Gastroesophageal sphincter (tissue), 4 donors: Measurements from ENCODE around the gene E2F7. TPM values are rescaled to one million over a fixed set of nuclear protein-coding genes. Genes with fewer than 3 reads are reported as not detected.

Source experiments
- ATAC-seq: fragments of 150-250 bp; one replicate; pipeline ENCODE4 v1.9.1; 2016; ENCODE audit warnings: mild to moderate bottlenecking, moderate library complexity
- H3K27ac ChIP-seq, 4 donors: fragments of 200-600 bp; sonication (generic) in 3 of 4; 1 replicate in 3 of 4; 2 replicates in 1 of 4; pipeline ENCODE4 v1.5.1; 2016 to 2019
- H3K27me3 ChIP-seq: fragments of 200-600 bp; sonication (generic); one replicate; pipeline ENCODE4 v1.5.1; 2019
- H3K36me3 ChIP-seq, 2 donors: fragments of 200-600 bp; sonication (generic); one replicate each; pipeline ENCODE4 v1.5.1; 2019; ENCODE audit warnings: control low read depth in 1 of 2
- H3K4me1 ChIP-seq, 3 donors: fragments of 200-600 bp; sonication (generic); 1 replicate in 2 of 3; 2 replicates in 1 of 3; pipeline ENCODE4 v1.5.1; 2016 to 2019; ENCODE audit warnings: control low read depth in 2 of 3
- H3K4me3 ChIP-seq, 2 donors: fragments of 200-600 bp; sonication (generic); one replicate each; pipeline ENCODE4 v1.5.1; 2019; ENCODE audit warnings: mild to moderate bottlenecking in 1 of 2, moderate library complexity in 1 of 2
- H3K9me3 ChIP-seq, 3 donors: fragments of 200-600 bp; sonication (generic); one replicate each; pipeline ENCODE4 v1.5.1; 2017 to 2019; ENCODE audit warnings: control low read depth in 2 of 3
- CTCF ChIP-seq, 4 experiments: fragments of 200-600 bp in 2 of 4; fragments of 450-650 bp in 2 of 4; sonication (generic) in 1 of 4; IDR thresholded peaks; one replicate each; pipeline ENCODE4 v1.5.1; 2017 to 2019; ENCODE audit warnings: antibody characterized with exemption in 4 of 4, mild to moderate bottlenecking in 2 of 4, moderate library complexity in 2 of 4
- EP300 ChIP-seq: sonication (generic); formaldehyde crosslinking; IDR thresholded peaks from one replicate; pipeline ENCODE4 v1.6.1; 2017; ENCODE audit warnings: antibody characterized with exemption, mild to moderate bottlenecking
- POLR2A ChIP-seq, 2 donors: fragments of 450-650 bp; IDR thresholded peaks; one replicate each; pipeline ENCODE4 v1.6.1; 2017; ENCODE audit warnings: antibody characterized with exemption in 2 of 2, mild to moderate bottlenecking in 2 of 2, moderate library complexity in 1 of 2
- POLR2AphosphoS5 ChIP-seq: sonication (generic); formaldehyde crosslinking; IDR thresholded peaks from one replicate; pipeline ENCODE4 v1.6.1; 2017; ENCODE audit warnings: antibody characterized with exemption
- WGBS, 2 donors: methylation state at CpG; one replicate each; pipeline ENCODE4 v1.1.5; 2018; ENCODE audit warnings: low coverage in 1 of 2; 5-methylcytosine and 5-hydroxymethylcytosine counted together
- total RNA-seq, 4 donors: library from RNA; depleted of rRNA; stranded (reverse); fragments of >200 nt; gene quantifications; one replicate each; pipeline ENCODE4 v1.1.0, GENCODE V29; 2016

Gene E2F7
- total RNA-seq, 4 donors from 2014 or later = 0.47 TPM; not detected in 3

- Histone ChIP-seq H3K4me1 (peaks cover 0 to 27% (median 6%) of the 10 kb centered on the region in 3 donors), H3K27me3 (peaks cover 24% of the 10 kb centered on the region), H3K4me3 (peak overlapping the region; percentile 64 to 78), H3K36me3 (no peaks in the 10 kb centered on the region), H3K9me3 (no peaks in the 10 kb centered on the region), H3K27ac (peak overlapping the region in 1 of 4 donors; percentile 62)
- ATAC-seq = no peak
- WGBS, 2 donors = 0 to 9% methylated on average over 1 to 6 of the region's 24 CpGs
- TF ChIP-seq POLR2AphosphoS5 = no peak
Measured at GRCh38 chr12:77064896-77065360, 441 bp downstream of the E2F7 start.

GRCh38 chr12:77062846-77063461 lies 2.4 kb downstream of the E2F7 start:
- TF ChIP-seq EP300 (no peak), POLR2A (IDR thresholded peaks at IDR 0.05) (no peak), POLR2AphosphoS5 (no peak), CTCF (IDR thresholded peaks at IDR 0.05) (no peak)
- no peaks in the 10 kb centered on the region for H3K9me3 ChIP-seq
- WGBS, 2 donors = 50 to 52% methylated on average over 10 to 12 of the region's 12 CpGs
- H3K27ac ChIP-seq = no peak overlapping the region
- no peak for ATAC-seq
- H3K36me3 ChIP-seq = no peaks in the 10 kb centered on the region
- peaks cover 24% of the 10 kb centered on the region for H3K27me3 ChIP-seq
- H3K4me1 ChIP-seq = peaks cover 0 to 27% (median 6%) of the 10 kb centered on the region in 3 donors
- H3K4me3 ChIP-seq = peak overlapping the region in 1 of 2 donors; percentile 17

- no peak overlapping the region for H3K4me3 ChIP-seq
- H3K27me3 ChIP-seq = peaks cover 24% of the 10 kb centered on the region
- no peak for ATAC-seq
- no peak overlapping the region for H3K27ac ChIP-seq
- WGBS, 2 donors = 38 to 57% methylated on average over 1 of the region's 1 CpG
- TF ChIP-seq POLR2AphosphoS5 (no peak), EP300 (no peak), POLR2A (IDR thresholded peaks at IDR 0.05) (no peak), CTCF (IDR thresholded peaks at IDR 0.05) (no peak)
- H3K36me3 ChIP-seq = no peaks in the 10 kb centered on the region
- peaks cover 0 to 27% (median 6%) of the 10 kb centered on the region in 3 donors for H3K4me1 ChIP-seq
- H3K9me3 ChIP-seq = no peaks in the 10 kb centered on the region
Measured at GRCh38 chr12:77062396-77062795, 3.0 kb downstream of the E2F7 start.

- peaks cover 0 to 23% (median 6%) of the 10 kb centered on the region in 3 donors for H3K4me1 ChIP-seq
- WGBS, 2 donors = 98 to 100% methylated on average over 4 to 5 of the region's 5 CpGs
- no peak for TF ChIP-seq POLR2A (IDR thresholded peaks at IDR 0.05)
- no peak for TF ChIP-seq EP300
- TF ChIP-seq CTCF (IDR thresholded peaks at IDR 0.05) = no peak
- TF ChIP-seq POLR2AphosphoS5 = no peak
- no peaks in the 10 kb centered on the region for H3K9me3 ChIP-seq
- ATAC-seq = no peak
- H3K4me3 ChIP-seq = no peak overlapping the region
- no peaks in the 10 kb centered on the region for H3K36me3 ChIP-seq
- H3K27ac ChIP-seq = no peak overlapping the region
- peaks cover 24% of the 10 kb centered on the region for H3K27me3 ChIP-seq
Measured at GRCh38 chr12:77060883-77061240, 4.5 kb downstream of the E2F7 start.

- Histone ChIP-seq H3K27ac (no peak overlapping the region), H3K27me3 (peaks cover 24% of the 10 kb centered on the region), H3K9me3 (no peaks in the 10 kb centered on the region), H3K4me3 (no peak overlapping the region), H3K36me3 (no peaks in the 10 kb centered on the region), H3K4me1 (peaks cover 0 to 21% (median 6%) of the 10 kb centered on the region in 3 donors)
- TF ChIP-seq POLR2A (IDR thresholded peaks at IDR 0.05) (no peak), EP300 (no peak), POLR2AphosphoS5 (no peak), CTCF (IDR thresholded peaks at IDR 0.05) (no peak)
- 64 to 88% methylated on average over 3 of the region's 3 CpGs for WGBS, 2 donors
- no peak for ATAC-seq
Measured at GRCh38 chr12:77060136-77060882, 5.1 kb downstream of the E2F7 start.
